ENCODE data around the gene RAX.

- TF ChIP-seq YY1 (IDR thresholded peaks at IDR 0.05; ENCODE audit: low read depth, low read length) (no peak), POLR2A (IDR thresholded peaks at IDR 0.05; ENCODE audit: control extremely low read depth in 1 of 2, low read depth in 2 of 2, low read length in 2 of 2) (no peak), GABPA (IDR thresholded peaks at IDR 0.05; ENCODE audit: borderline replicate concordance, insufficient read depth, low read length) (no peak), POU5F1 (IDR thresholded peaks at IDR 0.05; ENCODE audit: low read depth, low read length) (no peak), TCF12 (IDR thresholded peaks at IDR 0.05; ENCODE audit: low read depth, low read length) (no peak), CTCF (IDR thresholded peaks at IDR 0.05; ENCODE audit: control extremely low read depth in 1 of 3, insufficient read depth in 1 of 3, low read depth in 1 of 3, low read length in 3 of 3) (no peak), CHD2 (IDR thresholded peaks at IDR 0.05; ENCODE audit: low read length) (no peak)
Observed at GRCh38 chr18:59282341-59282740, 9.1 kb upstream of the RAX start.
